GM18870 (cell line): ENCODE data around the gene ADD2.

ENCODE experiments used
- ATAC-seq: cut with Tn5 transposase; IDR thresholded peaks from one replicate; pipeline ENCODE4 v1.9.1; 2021; ENCODE audit warnings: moderate library complexity; ENCODE audit not compliant: unreplicated experiment

ADD2 gene

DNA sequence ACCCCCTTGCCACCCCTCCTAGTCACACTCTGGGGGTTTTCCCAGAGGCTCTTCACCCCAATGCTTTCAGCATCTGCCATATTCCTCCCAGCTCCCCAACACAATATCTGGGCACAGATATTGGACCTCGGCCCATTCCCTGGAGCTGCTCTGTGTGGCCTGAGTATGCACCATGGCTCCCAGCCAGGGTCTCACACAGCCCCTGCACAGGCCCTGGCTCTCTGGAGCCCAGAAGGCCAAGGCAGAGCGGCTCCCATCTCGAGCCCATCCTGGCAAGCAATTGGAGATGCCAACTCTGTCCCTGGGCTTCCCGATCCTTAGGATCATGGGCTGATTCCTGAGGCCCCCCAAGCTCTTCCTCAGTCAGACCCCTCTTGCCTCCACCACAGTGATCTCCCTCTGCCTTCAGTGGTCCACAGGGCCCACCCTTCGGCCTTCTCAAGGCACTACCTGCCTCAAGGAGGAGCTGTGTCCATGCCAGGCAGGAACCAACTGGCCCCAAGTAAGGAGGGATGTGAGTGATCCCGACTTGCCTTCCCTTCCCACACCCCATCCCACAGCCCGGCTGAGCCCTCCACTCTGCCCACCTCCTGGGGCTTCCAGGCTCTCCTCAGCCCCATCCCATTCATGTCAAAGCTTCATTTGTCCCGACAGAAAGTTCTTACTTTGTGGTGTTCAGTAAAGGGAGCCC is 62.7 kb downstream of the ADD2 start:
- ATAC-seq = no peak

GRCh38 chr2:70703900-70704549 is 64.0 kb downstream of the ADD2 start:
- no peak for ATAC-seq

DNA sequence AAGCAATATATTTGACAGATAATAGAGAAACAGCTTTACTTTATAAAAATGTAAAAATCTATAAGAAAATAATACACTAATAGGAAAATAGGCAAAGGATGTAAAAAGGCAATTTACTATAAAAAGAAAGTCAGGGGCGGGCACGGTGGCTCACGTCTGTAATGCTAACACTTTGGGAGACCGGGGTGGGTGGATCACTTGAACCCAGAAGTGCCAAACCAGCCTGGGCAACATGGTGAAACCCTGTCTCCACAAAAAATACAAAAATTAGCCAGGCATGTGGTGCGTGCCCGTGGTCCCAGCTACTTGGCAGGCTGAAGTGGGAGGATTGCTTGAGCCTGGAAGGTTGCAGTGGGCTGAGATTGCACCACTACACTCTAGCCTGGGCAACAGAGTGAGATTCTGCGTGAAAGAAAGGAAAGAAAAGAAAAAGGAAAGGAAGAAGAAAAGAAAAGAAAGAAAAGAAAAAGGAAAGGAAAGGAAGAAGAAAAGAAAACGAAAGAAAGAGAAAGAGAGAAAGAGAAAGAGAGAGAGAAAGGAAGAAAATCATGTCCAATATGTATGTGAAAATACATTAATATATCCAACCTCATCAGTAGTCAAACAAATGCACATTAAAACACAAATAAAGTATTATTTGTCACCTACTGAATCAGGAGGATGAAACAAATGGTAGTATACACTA is 65.1 kb downstream of the ADD2 start:
- no peak for ATAC-seq

DNA sequence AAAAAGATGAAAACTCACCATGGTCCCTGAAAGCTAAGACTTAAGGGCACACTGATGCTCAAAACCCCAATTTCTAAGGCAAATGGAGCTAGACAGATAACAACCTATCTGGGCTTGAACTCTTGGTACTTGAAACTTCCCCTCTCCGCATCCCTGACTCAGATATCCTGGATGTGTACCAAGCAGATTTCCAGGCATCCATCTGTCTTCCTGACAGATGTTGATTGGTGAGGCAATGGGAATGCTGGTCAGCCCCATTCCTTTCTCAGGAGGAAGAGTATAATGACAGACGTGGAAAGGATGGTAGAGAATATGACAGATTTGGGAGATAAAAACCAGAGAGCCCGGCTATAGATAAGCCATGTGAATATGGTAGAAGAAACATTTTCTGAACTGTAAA is 69.2 kb downstream of the ADD2 start:
- ATAC-seq = no peak

DNA sequence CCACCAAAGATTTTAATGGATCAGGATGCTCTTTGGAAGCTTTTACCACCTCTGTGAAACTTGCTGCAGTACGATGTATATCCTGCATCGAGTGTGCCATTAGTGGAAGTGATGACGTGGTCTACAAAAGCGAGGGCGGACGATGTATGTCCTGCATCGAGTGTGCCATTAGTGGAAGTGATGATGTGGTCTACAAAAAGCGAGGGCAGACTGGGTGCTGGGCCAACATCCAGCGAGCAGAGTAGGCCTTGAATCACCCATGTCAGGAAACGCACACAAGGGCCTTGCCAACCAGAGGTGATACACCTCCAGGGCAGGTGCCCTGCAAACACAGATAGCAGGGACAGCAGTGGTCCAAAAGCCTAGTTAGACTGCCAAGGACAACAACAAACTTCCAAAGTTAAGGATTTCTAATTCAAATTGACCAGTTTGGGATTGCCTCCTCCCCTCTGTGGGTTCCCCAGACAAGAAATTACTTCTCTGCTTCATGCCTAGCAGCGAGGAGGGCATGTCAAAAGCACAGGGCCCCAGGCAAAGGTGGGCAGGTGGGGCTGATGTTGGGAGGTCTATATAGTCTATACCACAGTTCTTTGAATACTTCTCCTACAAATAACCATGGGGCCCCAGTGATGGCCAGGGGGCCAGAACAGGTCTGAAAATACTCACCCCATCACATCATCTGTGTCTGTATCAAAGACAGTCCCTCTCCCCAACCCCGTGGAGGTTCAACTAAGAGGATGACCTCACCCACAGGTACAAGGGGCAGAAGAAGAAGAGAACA is 70.2 kb downstream of the ADD2 start:
- ATAC-seq = no peak

GRCh38 chr2:70696142-70696541 is 71.9 kb downstream of the ADD2 start:
- ATAC-seq = no peak

GRCh38 chr2:70692256-70692655 is 75.7 kb downstream of the ADD2 start:
- ATAC-seq = no peak

DNA sequence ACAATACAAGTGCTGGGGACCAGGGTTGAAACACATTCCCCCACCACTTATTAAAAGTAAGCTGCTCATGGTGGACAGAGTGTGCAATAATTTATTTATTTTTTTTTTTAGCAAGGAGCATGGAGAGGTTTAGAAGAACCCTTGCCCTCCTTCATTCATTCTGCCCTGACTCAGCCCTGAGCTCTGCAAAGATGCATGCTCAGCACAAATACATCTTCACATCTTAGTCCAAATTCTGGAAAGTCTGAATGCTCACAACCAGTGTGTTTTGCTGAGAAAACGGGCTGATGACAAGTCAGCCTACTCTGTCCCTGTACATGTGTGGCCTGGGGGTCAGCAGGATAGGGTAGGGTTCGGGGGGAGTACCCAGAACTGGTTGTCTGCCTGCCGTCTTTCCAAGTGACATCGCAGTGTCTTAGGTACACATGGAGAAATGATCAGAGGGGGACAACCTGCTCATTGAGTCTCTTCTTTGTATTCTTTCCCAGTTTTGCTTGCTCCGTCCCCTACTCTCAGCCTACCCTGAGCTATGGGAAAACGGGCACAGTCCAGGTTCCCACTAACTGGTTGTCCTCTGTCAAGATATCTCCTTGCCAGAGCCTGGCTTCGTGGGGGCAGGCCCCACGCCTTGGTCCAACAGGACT is 76.4 kb downstream of the ADD2 start:
- ATAC-seq = no peak

DNA sequence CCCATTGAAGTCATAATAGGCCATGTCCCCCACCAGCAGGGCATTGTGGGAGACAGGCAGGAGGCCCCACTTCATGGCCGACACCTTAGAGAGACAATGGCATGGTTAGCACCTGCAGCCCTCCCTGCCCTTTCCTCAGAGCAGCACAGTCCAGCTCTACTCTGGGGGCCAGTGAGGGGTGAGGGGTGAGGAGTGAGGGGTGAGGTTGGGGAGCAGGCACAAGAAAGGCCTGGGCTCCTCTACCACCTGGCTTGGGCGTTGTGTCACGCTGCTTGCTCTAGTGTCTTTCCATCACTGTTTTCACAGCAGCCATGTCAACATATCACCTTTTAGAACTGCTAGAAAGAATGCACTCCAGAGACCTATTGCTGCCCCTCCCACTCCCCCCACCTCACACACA is 77.2 kb downstream of the ADD2 start:
- ATAC-seq = no peak

DNA sequence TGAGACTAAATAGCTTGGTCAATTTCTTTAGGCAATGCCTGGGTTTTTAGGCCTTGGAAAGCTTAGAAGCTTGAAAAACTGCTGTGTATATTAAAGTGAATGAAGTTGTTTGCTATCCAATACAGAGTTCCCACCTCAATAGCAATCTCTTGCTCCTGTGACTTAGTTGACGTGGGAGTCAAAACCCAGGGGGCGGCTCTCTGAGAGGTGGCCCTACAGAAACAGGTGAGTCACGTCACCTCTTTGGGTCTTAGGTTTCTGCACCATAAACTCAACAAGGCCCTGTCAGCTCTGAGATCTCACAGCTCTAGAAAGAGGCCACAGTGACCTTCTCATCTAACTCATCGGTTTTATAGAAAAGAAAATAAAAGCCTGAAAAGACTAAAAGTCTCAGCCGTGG is 79.6 kb downstream of the ADD2 start:
- ATAC-seq = no peak

DNA sequence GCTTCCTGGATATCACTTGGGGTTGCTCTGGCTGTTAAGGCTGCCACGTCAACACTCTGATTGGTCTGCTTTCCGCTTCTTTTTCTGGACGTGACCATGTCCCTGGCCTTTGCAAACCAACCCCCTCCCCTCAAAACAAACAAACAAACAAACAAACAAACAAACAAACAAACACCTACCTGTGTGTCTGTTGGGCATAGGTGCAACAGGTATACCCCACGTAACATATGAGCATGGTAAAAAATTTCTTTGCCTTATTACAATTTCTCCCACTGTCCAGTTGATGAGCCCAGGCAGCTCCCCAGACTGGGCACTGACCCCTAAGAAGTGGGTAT is 80.6 kb downstream of the ADD2 start:
- no peak for ATAC-seq

DNA sequence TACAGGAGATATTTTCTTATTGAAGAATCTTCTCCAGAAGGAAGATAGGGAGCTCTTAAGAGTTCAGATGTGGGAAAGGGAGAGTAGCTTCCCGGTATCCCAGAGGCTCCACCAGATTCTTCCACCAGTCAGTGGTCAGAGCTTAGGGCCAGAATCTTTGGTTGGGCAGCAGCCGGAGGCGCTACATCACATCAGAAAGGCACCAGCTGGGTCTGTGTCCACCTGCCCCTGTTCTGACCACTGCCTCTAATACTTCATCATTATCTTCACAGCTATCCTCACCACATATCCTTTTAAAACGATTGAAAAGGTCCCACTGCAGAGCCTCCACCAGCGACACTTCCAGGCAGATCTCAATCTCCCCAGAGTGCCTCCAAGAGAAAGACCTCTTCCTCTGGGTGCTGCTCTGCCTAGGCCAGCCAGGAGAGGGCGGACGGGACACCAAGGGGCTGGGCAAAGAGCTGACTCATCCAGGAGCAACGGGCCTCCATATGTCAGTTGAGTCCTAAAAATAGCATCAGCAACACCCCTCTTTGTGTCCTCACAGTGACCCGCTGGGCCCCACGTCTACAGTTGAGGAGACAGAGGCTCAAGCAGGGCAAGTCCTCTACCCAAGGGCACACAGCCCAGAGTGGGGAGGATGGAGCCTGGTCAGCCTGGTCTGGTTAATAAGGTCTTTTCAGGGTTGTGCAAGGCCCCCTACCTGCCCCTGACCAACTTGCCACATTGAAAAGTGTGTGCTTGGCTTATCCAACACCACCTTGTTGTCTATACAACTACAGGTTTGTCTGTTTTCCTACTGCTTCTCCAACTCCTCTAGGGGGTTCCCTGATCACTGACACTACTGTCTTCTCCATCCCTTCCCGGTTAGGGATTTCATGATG is 81.2 kb downstream of the ADD2 start:
- no peak for ATAC-seq

GRCh38 chr2:70685771-70686171 is 82.2 kb downstream of the ADD2 start:
- ATAC-seq = no peak

DNA sequence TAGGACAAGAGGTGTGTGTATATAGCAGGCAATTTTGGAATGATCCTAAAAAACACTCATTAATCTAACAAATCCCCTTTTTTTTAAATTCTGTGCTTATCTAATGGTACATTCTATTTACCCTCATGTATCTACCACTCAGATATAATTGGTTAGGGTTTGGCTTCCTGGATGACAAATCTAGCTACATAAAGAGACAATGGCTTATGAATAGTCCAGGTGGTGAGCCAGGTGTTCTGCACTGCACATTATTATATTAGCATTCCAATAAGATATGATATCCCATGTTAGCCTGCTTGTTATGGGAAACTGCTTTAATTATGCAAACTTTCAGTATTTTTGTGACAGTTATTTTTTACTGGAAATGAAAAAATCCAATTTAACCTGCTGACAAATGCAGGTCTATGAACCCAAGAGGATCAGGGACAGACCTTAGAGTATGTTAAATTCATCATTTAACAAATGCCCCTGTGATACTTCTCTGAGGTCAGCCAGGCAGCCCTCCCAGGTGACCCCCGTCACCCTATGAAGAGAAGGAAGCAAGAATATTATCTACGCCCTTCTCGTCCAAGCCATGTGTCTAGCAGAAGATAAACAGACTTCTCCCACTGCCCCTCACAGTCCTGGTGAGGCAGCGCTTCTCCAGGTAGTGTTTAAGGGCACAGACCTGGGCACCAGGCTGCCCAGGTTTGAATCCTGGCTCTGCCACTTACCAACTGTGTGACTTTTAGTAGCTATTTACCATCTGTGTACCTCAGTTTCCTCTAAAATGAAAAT is 83.0 kb downstream of the ADD2 start:
- no peak for ATAC-seq

DNA sequence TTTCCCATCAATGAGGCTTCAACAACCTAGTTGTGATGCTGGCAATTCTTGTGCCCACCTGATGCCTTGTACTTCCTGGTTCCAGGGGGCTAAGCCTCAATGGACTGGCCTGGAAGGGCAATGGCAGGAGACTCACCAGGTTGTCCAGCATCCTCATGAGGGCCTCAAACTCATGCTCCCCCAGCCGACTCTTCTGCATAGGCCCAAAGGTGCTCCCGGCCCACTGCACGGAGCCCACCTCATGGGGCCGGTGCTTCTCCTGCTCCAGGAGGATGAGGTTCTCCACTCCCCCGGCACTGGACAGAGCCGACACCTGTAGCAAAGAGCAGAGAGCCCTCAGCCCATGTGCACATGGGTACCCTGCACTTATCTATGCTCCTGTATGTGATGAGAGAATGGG is 84.5 kb downstream of the ADD2 start:
- no peak for ATAC-seq

- ATAC-seq = no peak
These were observed 87.3 kb downstream of the ADD2 start for GRCh38 chr2:70680735-70681134.

- ATAC-seq = no peak
These were observed 88.7 kb downstream of the ADD2 start for GRCh38 chr2:70679259-70679658.

DNA sequence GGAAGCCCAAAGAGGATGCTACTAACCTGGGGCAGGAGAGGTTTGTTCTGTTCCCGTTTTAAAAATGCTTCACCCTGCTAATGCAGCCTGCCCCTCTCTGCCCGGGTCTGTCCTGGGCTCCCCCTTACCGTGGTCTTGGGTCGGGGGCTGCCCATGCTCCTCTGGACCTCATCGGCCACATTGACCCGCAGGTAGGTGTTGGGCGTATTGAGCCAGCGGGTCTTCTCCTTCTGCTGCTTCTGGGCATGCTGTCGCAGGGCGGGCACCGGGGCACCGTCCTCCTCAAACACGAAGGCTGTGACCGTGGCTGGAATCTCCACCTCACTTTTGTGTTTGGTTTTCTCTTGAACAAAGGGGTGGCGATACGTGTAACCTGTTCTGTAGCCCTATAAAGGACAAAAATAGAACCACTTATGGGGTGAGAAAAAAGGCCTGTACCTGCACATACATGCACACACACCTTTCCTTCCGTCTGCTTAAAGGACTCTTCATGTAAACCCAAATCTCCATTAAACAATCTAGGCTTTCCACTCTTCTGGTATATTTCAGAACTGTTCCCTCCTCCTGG is 89.3 kb downstream of the ADD2 start:
- no peak for ATAC-seq
